Measurements from ENCODE around the gene ATRX. TPM values are rescaled to one million over a fixed set of nuclear protein-coding genes. Genes with fewer than 3 reads are reported as not detected.
"Not testable (repeated sequence)": the region's sequence is repeated elsewhere in the genome, so short reads cannot be mapped to it uniquely, and the experiment has no call there.

ATRX gene
- total RNA-seq, 1 experiment from 2014 or later, result 92.5 TPM

- Histone ChIP-seq H2AFZ (ENCODE audit: low read length) (no peak overlapping the region), H3K4me2 (ENCODE audit: low read depth, low read length, poor library complexity, severe bottlenecking) (no peak overlapping the region), H3K9me3 (ENCODE audit: low read length) (no peaks in the 10 kb centered on the region), H3K36me3 (ENCODE audit: insufficient read depth, low read length) (no peaks in the 10 kb centered on the region), H3K9ac (ENCODE audit: low read length) (no peak overlapping the region), H3K4me1 (ENCODE audit: low read length) (no peaks in the 10 kb centered on the region), H3K79me2 (ENCODE audit: low read length) (no peaks in the 10 kb centered on the region), H3K9me2 (replicated peaks; ENCODE audit: insufficient read depth, low read length) (no peaks in the 10 kb centered on the region), H4K20me1 (ENCODE audit: insufficient read depth, low read depth, low read length) (no peaks in the 10 kb centered on the region), H3K27me3 (ENCODE audit: low read length) (no peaks in the 10 kb centered on the region), H3K4me3 (ENCODE audit: low read length) (no peak overlapping the region), H3K27ac (ENCODE audit: low read length) (no peak overlapping the region)
- DNase-seq, result no peak
Observed at GRCh38 chrX:77793946-77794345, 7.9 kb upstream of the ATRX start.

GRCh38 chrX:77788050-77788449, 2.0 kb upstream of the ATRX start:
- peaks cover 5% of the 10 kb centered on the region; the same call in 1 of the 2 replicates for H3K36me3 ChIP-seq (ENCODE audit: insufficient read depth, low read length)
- peaks cover 19% of the 10 kb centered on the region for H3K4me1 ChIP-seq (ENCODE audit: low read length)
- no peaks in the 10 kb centered on the region for H3K9me3 ChIP-seq (ENCODE audit: low read length)
- no peak for DNase-seq
- no peak overlapping the region for H2AFZ ChIP-seq (ENCODE audit: low read length)
- peaks cover 12% of the 10 kb centered on the region; the same call in 1 of the 2 replicates for H4K20me1 ChIP-seq (ENCODE audit: insufficient read depth, low read depth, low read length)
- H3K27ac ChIP-seq (ENCODE audit: low read length), result no peak overlapping the region
- no peaks in the 10 kb centered on the region for H3K27me3 ChIP-seq (ENCODE audit: low read length)
- no peaks in the 10 kb centered on the region for H3K9me2 ChIP-seq (replicated peaks; ENCODE audit: insufficient read depth, low read length)
- no peak overlapping the region for H3K4me2 ChIP-seq (ENCODE audit: low read depth, low read length, poor library complexity, severe bottlenecking)
- H3K4me3 ChIP-seq (ENCODE audit: low read length), result no peak overlapping the region
- peaks cover 30% of the 10 kb centered on the region for H3K79me2 ChIP-seq (ENCODE audit: low read length)
- no peak overlapping the region for H3K9ac ChIP-seq (ENCODE audit: low read length)

- Histone ChIP-seq H3K27ac (ENCODE audit: low read length) (peak overlapping the region; percentile 56), H3K36me3 (ENCODE audit: insufficient read depth, low read length) (peaks cover 8% of the 10 kb centered on the region; the same call in 1 of the 2 replicates), H3K9me2 (replicated peaks; ENCODE audit: insufficient read depth, low read length) (no peaks in the 10 kb centered on the region), H3K4me1 (ENCODE audit: low read length) (peaks cover 19% of the 10 kb centered on the region), H3K4me3 (ENCODE audit: low read length) (peak overlapping the region; percentile 92), H2AFZ (ENCODE audit: low read length) (peak overlapping the region; percentile 76), H4K20me1 (ENCODE audit: insufficient read depth, low read depth, low read length) (peaks cover 17% of the 10 kb centered on the region; the same call in 1 of the 2 replicates), H3K4me2 (ENCODE audit: low read depth, low read length, poor library complexity, severe bottlenecking) (peak overlapping the region; percentile 75), H3K27me3 (ENCODE audit: low read length) (no peaks in the 10 kb centered on the region), H3K9ac (ENCODE audit: low read length) (peak overlapping the region; percentile 61), H3K9me3 (ENCODE audit: low read length) (no peaks in the 10 kb centered on the region), H3K79me2 (ENCODE audit: low read length) (peaks cover 47% of the 10 kb centered on the region)
- DNase-seq, result no peak
Observed at GRCh38 chrX:77786365-77786680, 307 bp upstream of the ATRX start.

GRCh38 chrX:77779695-77780094, 6.3 kb downstream of the ATRX start:
- peaks cover 10% of the 10 kb centered on the region for H3K4me1 ChIP-seq (ENCODE audit: low read length)
- no peak for DNase-seq
- H4K20me1 ChIP-seq (ENCODE audit: insufficient read depth, low read depth, low read length), result peaks cover 20% of the 10 kb centered on the region; the same call in 1 of the 2 replicates
- no peaks in the 10 kb centered on the region for H3K9me2 ChIP-seq (replicated peaks; ENCODE audit: insufficient read depth, low read length)
- no peak overlapping the region for H3K9ac ChIP-seq (ENCODE audit: low read length)
- peaks cover 97% of the 10 kb centered on the region for H3K79me2 ChIP-seq (ENCODE audit: low read length)
- H3K27ac ChIP-seq (ENCODE audit: low read length), result no peak overlapping the region
- no peak overlapping the region for H3K4me2 ChIP-seq (ENCODE audit: low read depth, low read length, poor library complexity, severe bottlenecking)
- no peak overlapping the region for H3K4me3 ChIP-seq (ENCODE audit: low read length)
- 0 out of 2 replicates have a peak, but pooled peaks cover 7% of the 10 kb centered on the region for H3K9me3 ChIP-seq (ENCODE audit: low read length)
- H2AFZ ChIP-seq (ENCODE audit: low read length), result no peak overlapping the region
- H3K27me3 ChIP-seq (ENCODE audit: low read length), result no peaks in the 10 kb centered on the region
- peaks cover 11% of the 10 kb centered on the region; the same call in 1 of the 2 replicates for H3K36me3 ChIP-seq (ENCODE audit: insufficient read depth, low read length)

- H3K4me2 ChIP-seq (ENCODE audit: low read depth, low read length, poor library complexity, severe bottlenecking), result no peak overlapping the region
Observed at GRCh38 chrX:77776659-77777058, 9.4 kb downstream of the ATRX start.

GRCh38 chrX:77771601-77772000, 14.4 kb downstream of the ATRX start:
- no peak overlapping the region for H3K4me3 ChIP-seq (ENCODE audit: low read length)
- H3K4me1 ChIP-seq (ENCODE audit: low read length), result no peaks in the 10 kb centered on the region
- no peaks in the 10 kb centered on the region for H3K27me3 ChIP-seq (ENCODE audit: low read length)
- DNase-seq, result no peak
- no peak overlapping the region for H3K27ac ChIP-seq (ENCODE audit: low read length)
- no peaks in the 10 kb centered on the region for H3K9me2 ChIP-seq (replicated peaks; ENCODE audit: insufficient read depth, low read length)
- no peak overlapping the region for H3K4me2 ChIP-seq (ENCODE audit: low read depth, low read length, poor library complexity, severe bottlenecking)
- peaks cover 93% of the 10 kb centered on the region for H3K79me2 ChIP-seq (ENCODE audit: low read length)
- H3K9ac ChIP-seq (ENCODE audit: low read length), result no peak overlapping the region
- peaks cover 12% of the 10 kb centered on the region; the same call in 1 of the 2 replicates for H3K36me3 ChIP-seq (ENCODE audit: insufficient read depth, low read length)
- H2AFZ ChIP-seq (ENCODE audit: low read length), result no peak overlapping the region
- no peaks in the 10 kb centered on the region; the same call in 1 of the 2 replicates for H4K20me1 ChIP-seq (ENCODE audit: insufficient read depth, low read depth, low read length)
- no peaks in the 10 kb centered on the region for H3K9me3 ChIP-seq (ENCODE audit: low read length)

More at GRCh38 chrX:77776659-77777058, 9.4 kb downstream of the ATRX start:
- H3K27me3 ChIP-seq (ENCODE audit: low read length), result no peaks in the 10 kb centered on the region
- H3K36me3 ChIP-seq (ENCODE audit: insufficient read depth, low read length), result peaks cover 5% of the 10 kb centered on the region; the same call in 1 of the 2 replicates
- no peak overlapping the region for H3K9ac ChIP-seq (ENCODE audit: low read length)
- H3K27ac ChIP-seq (ENCODE audit: low read length), result no peak overlapping the region
- no peaks in the 10 kb centered on the region; the same call in 1 of the 2 replicates for H3K4me1 ChIP-seq (ENCODE audit: low read length)
- H3K9me3 ChIP-seq (ENCODE audit: low read length), result 0 out of 2 replicates have a peak, but pooled peaks cover 7% of the 10 kb centered on the region
- no peak overlapping the region for H2AFZ ChIP-seq (ENCODE audit: low read length)
- no peaks in the 10 kb centered on the region for H3K9me2 ChIP-seq (replicated peaks; ENCODE audit: insufficient read depth, low read length)
- no peak overlapping the region for H3K4me3 ChIP-seq (ENCODE audit: low read length)
- no peak for DNase-seq
- H4K20me1 ChIP-seq (ENCODE audit: insufficient read depth, low read depth, low read length), result peaks cover 6% of the 10 kb centered on the region; the same call in 1 of the 2 replicates
- H3K79me2 ChIP-seq (ENCODE audit: low read length), result peaks cover 97% of the 10 kb centered on the region

- Histone ChIP-seq H3K27ac (ENCODE audit: low read length) (no peak overlapping the region), H3K79me2 (ENCODE audit: low read length) (peaks cover 83% of the 10 kb centered on the region), H3K36me3 (ENCODE audit: insufficient read depth, low read length) (peaks cover 9% of the 10 kb centered on the region; the same call in 1 of the 2 replicates), H3K4me2 (ENCODE audit: low read depth, low read length, poor library complexity, severe bottlenecking) (no peak overlapping the region), H2AFZ (ENCODE audit: low read length) (no peak overlapping the region), H3K27me3 (ENCODE audit: low read length) (no peaks in the 10 kb centered on the region), H4K20me1 (ENCODE audit: insufficient read depth, low read depth, low read length) (no peaks in the 10 kb centered on the region; the same call in 1 of the 2 replicates), H3K4me3 (ENCODE audit: low read length) (no peak overlapping the region), H3K9ac (ENCODE audit: low read length) (no peak overlapping the region), H3K9me3 (ENCODE audit: low read length) (no peaks in the 10 kb centered on the region), H3K4me1 (ENCODE audit: low read length) (no peaks in the 10 kb centered on the region), H3K9me2 (replicated peaks; ENCODE audit: insufficient read depth, low read length) (no peaks in the 10 kb centered on the region)
- DNase-seq, result no peak
Observed at GRCh38 chrX:77768787-77769186, 17.2 kb downstream of the ATRX start.

DNA sequence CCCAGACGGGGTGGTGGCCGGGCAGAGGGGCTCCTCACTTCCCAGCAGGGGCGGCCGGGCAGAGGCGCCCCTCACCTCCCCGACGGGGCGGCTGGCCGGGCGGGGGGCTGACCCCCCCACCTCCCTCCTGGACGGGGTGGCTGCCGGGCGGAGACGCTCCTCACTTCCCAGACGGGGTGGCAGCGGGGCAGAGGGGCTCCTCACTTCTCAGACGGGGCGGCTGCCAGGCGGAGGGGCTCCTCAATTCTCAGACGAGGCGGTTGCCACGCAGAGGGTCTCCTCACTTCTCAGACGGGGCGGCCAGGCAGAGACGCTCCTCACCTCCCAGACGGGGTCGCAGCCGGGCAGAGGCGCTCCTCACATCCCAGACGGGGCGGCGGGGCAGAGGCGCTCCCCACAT, 19.8 kb downstream of the ATRX start:
- not testable (repeated sequence) for H3K4me3 ChIP-seq (ENCODE audit: low read length); H3K27me3 ChIP-seq (ENCODE audit: low read length); H3K9me3 ChIP-seq (ENCODE audit: low read length); H3K36me3 ChIP-seq (ENCODE audit: insufficient read depth, low read length); H3K27ac ChIP-seq (ENCODE audit: low read length); H4K20me1 ChIP-seq (ENCODE audit: insufficient read depth, low read depth, low read length); H3K4me2 ChIP-seq (ENCODE audit: low read depth, low read length, poor library complexity, severe bottlenecking); H3K4me1 ChIP-seq (ENCODE audit: low read length); H3K9me2 ChIP-seq (replicated peaks; ENCODE audit: insufficient read depth, low read length); H3K9ac ChIP-seq (ENCODE audit: low read length); DNase-seq; H2AFZ ChIP-seq (ENCODE audit: low read length)
- peaks cover 74% of the 10 kb centered on the region for H3K79me2 ChIP-seq (ENCODE audit: low read length)
